PFSK-1 (cell line): Measurements from ENCODE around the gene HCN1.

Experiments
- FOXP2 ChIP-seq: optimal IDR thresholded peaks from 2 replicates; pipeline ENCODE3; 2011; ENCODE audit warnings: borderline replicate concordance, control low read depth, inconsistent platforms; ENCODE audit not compliant: insufficient read depth; ENCODE audit errors: extremely low read length, extremely low read depth
- POLR2AphosphoS5 ChIP-seq: IDR thresholded peaks from 2 replicates; pipeline ENCODE4 v1.6.1; 2012; ENCODE audit warnings: low read depth, mild to moderate bottlenecking, control low read depth, low read length, moderate library complexity
- SIN3A ChIP-seq: IDR thresholded peaks from 2 replicates; pipeline ENCODE4 v1.6.1; 2012; ENCODE audit warnings: mild to moderate bottlenecking, low read length, moderate library complexity, borderline replicate concordance; ENCODE audit not compliant: insufficient read depth
- TAF1 ChIP-seq: IDR thresholded peaks from 2 replicates; pipeline ENCODE4 v1.6.1; 2012; ENCODE audit warnings: low read length, control low read depth, borderline replicate concordance; ENCODE audit not compliant: insufficient read depth
- TF ChIP-seq, protein P1 (sequence below), 2 experiments: IDR thresholded peaks; 2 replicates each; pipeline versions ENCODE4 v1.6.1 to v1.8.0; 2011 to 2012; ENCODE audit warnings: low read depth in 2 of 2, low read length in 2 of 2, control low read depth in 1 of 2, inconsistent platforms in 1 of 2, mild to moderate bottlenecking in 1 of 2, moderate library complexity in 1 of 2; ENCODE audit not compliant: insufficient read depth in 1 of 2

Gene HCN1

GRCh38 chr5:45687701-45688100 is 8.5 kb downstream of the HCN1 start:
- no peak for TF ChIP-seq FOXP2
- TF ChIP-seq TAF1, result no peak
- TF ChIP-seq, protein P1, sequence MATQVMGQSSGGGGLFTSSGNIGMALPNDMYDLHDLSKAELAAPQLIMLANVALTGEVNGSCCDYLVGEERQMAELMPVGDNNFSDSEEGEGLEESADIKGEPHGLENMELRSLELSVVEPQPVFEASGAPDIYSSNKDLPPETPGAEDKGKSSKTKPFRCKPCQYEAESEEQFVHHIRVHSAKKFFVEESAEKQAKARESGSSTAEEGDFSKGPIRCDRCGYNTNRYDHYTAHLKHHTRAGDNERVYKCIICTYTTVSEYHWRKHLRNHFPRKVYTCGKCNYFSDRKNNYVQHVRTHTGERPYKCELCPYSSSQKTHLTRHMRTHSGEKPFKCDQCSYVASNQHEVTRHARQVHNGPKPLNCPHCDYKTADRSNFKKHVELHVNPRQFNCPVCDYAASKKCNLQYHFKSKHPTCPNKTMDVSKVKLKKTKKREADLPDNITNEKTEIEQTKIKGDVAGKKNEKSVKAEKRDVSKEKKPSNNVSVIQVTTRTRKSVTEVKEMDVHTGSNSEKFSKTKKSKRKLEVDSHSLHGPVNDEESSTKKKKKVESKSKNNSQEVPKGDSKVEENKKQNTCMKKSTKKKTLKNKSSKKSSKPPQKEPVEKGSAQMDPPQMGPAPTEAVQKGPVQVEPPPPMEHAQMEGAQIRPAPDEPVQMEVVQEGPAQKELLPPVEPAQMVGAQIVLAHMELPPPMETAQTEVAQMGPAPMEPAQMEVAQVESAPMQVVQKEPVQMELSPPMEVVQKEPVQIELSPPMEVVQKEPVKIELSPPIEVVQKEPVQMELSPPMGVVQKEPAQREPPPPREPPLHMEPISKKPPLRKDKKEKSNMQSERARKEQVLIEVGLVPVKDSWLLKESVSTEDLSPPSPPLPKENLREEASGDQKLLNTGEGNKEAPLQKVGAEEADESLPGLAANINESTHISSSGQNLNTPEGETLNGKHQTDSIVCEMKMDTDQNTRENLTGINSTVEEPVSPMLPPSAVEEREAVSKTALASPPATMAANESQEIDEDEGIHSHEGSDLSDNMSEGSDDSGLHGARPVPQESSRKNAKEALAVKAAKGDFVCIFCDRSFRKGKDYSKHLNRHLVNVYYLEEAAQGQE (IDR thresholded peaks at IDR 0.05; ENCODE audit: insufficient read depth in 1 of 2, low read depth in 2 of 2, low read length in 2 of 2), result no peak
- TF ChIP-seq SIN3A, result no peak
- TF ChIP-seq POLR2AphosphoS5, result no peak

- TF ChIP-seq SIN3A (no peak), FOXP2 (no peak), POLR2AphosphoS5 (no peak), TAF1 (no peak)
- TF ChIP-seq, protein P1 (IDR thresholded peaks at IDR 0.05; ENCODE audit: insufficient read depth in 1 of 2, low read depth in 2 of 2, low read length in 2 of 2), result no peak
Measured at GRCh38 chr5:45686620-45687019, 9.6 kb downstream of the HCN1 start.

GRCh38 chr5:45684118-45684517 is 12.1 kb downstream of the HCN1 start:
- TF ChIP-seq, protein P1 (IDR thresholded peaks at IDR 0.05; ENCODE audit: insufficient read depth in 1 of 2, low read depth in 2 of 2, low read length in 2 of 2), result no peak
- TF ChIP-seq SIN3A, result no peak
- no peak for TF ChIP-seq POLR2AphosphoS5
- TF ChIP-seq FOXP2, result no peak
- TF ChIP-seq TAF1, result no peak

DNA sequence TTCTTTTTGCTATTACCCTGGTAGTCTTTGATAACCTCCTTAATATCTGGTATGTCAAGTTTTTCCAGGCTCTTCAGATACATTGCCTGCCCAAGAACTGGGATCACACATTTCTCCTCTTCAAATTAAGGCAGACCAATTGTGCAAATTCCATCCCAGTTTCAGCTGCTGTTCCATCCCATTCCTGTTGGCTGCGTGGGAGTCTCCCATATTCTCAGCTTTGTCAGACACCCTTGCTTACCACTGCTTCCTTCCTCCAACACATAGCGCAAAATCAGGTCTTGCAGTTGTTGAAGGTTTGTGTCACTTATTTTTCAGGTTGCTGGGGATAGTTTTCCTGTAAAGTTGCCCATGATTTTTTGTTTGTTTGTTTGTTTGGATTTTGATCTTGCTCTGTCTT is 15.2 kb downstream of the HCN1 start:
- TF ChIP-seq FOXP2 (no peak), POLR2AphosphoS5 (no peak), TAF1 (no peak), SIN3A (no peak)
- TF ChIP-seq, protein P1 (IDR thresholded peaks at IDR 0.05; ENCODE audit: insufficient read depth in 1 of 2, low read depth in 2 of 2, low read length in 2 of 2), result no peak

DNA sequence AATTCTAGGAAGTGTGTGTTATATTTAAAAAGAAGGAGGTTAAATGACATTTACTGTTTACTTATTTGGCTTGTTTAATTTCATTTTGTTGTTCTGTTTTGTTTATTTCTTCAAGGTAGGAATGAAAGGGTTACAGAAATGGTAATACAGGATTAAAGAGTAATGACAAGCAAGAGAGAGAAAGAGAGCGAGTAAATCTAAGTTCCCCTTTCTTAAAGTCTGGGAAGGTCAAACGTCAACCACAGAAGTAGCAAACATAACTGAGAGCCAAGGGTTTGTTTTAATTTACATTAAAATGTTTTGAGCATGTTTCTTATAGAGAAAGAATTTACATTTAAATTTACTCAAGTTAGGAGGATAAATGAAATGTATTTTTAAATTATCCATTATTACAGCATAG is 18.7 kb downstream of the HCN1 start:
- no peak for TF ChIP-seq SIN3A
- TF ChIP-seq POLR2AphosphoS5, result no peak
- no peak for TF ChIP-seq TAF1
- TF ChIP-seq, protein P1 (IDR thresholded peaks at IDR 0.05; ENCODE audit: insufficient read depth in 1 of 2, low read depth in 2 of 2, low read length in 2 of 2), result no peak
- no peak for TF ChIP-seq FOXP2
